ENCODE results near the gene PIAS1.

Gene PIAS1

GRCh38 chr15:68027388-68027787 lies 26.7 kb upstream of the PIAS1 start:
- no peak overlapping the region for H3K4me3 ChIP-seq (ENCODE audit: low read depth, low read length)
- no peaks in the 10 kb centered on the region for H3K9me3 ChIP-seq (ENCODE audit: control insufficient read depth, insufficient read depth, low read depth, low read length)
- no peak overlapping the region for H3K27ac ChIP-seq (ENCODE audit: extremely low read depth, low read depth, low read length)
- H3K36me3 ChIP-seq (ENCODE audit: control insufficient read depth in 2 of 2, insufficient read depth in 1 of 2, low read length in 2 of 2) = no peaks in the 10 kb centered on the region
- CTCF ChIA-PET = interaction anchor here (0.6 kb wide), 1 partner anchor 1039 kb away, joined by 3 read pairs; no protein-coding TSS in a partner anchor
- 0 out of 2 replicates have a peak, but pooled peaks cover 3% of the 10 kb centered on the region for H3K4me1 ChIP-seq (ENCODE audit: control insufficient read depth, insufficient read depth, low read length)
- no peak for TF ChIP-seq GLI2 (tag by site-specific recombination; IDR thresholded peaks at IDR 0.05; ENCODE audit: borderline replicate concordance, low read depth)
- TF ChIP-seq ZNF175 (tag by site-specific recombination; IDR thresholded peaks at IDR 0.05) = no peak
- TF ChIP-seq SETDB1 (IDR thresholded peaks at IDR 0.05; ENCODE audit: insufficient read length, low read length) = no peak
- TF ChIP-seq OSR2 (tag by site-specific recombination; IDR thresholded peaks at IDR 0.05) = no peak
- no peak for TF ChIP-seq PRDM2 (tag by site-specific recombination; IDR thresholded peaks at IDR 0.05; ENCODE audit: borderline replicate concordance)
- TF ChIP-seq HIC1 (tag by site-specific recombination; IDR thresholded peaks at IDR 0.05) = no peak
- no peak for TF ChIP-seq ZNF785 (tag by site-specific recombination; IDR thresholded peaks at IDR 0.05)
- no peak for TF ChIP-seq ZNF423 (tag by site-specific recombination; IDR thresholded peaks at IDR 0.05)
- no peak for TF ChIP-seq ZNF501 (tag by site-specific recombination; IDR thresholded peaks at IDR 0.05)
- no peak for TF ChIP-seq ZFP3 (tag by site-specific recombination; IDR thresholded peaks at IDR 0.05; ENCODE audit: low read depth)
- TF ChIP-seq ZNF169 (tag by site-specific recombination; IDR thresholded peaks at IDR 0.05) = no peak
- TF ChIP-seq ZBTB48 (tag by site-specific recombination; IDR thresholded peaks at IDR 0.05) = no peak
- no peak for TF ChIP-seq ZNF280C (tag by site-specific recombination; IDR thresholded peaks at IDR 0.05)
- no peak for TF ChIP-seq AEBP2 (tag by site-specific recombination; IDR thresholded peaks at IDR 0.05; ENCODE audit: borderline replicate concordance)
- TF ChIP-seq ZNF664 (tag by site-specific recombination; IDR thresholded peaks at IDR 0.05) = no peak
- no peak for TF ChIP-seq ZNF677 (tag by site-specific recombination; IDR thresholded peaks at IDR 0.05)
- POLR2A ChIA-PET = no interaction called here

Measured in HEK293 (cell line).